Activated CD4-positive, CD25-positive, alpha-beta regulatory T cell treated with anti-CD3 and anti-CD28 coated beads, Interleukin-2, amount 50 U/mL, for 24 hours (primary cell): ENCODE measurements around the gene DNAAF5.

Source experiments
- ATAC-seq, 2 donors: fragments of 150-1000 bp; cut with Tn5 transposase; one replicate each; pipeline ENCODE4 v1.10.0; 2021; ENCODE audit warnings: mild to moderate bottlenecking in 1 of 2, moderate library complexity in 1 of 2

The DNAAF5 gene

DNA sequence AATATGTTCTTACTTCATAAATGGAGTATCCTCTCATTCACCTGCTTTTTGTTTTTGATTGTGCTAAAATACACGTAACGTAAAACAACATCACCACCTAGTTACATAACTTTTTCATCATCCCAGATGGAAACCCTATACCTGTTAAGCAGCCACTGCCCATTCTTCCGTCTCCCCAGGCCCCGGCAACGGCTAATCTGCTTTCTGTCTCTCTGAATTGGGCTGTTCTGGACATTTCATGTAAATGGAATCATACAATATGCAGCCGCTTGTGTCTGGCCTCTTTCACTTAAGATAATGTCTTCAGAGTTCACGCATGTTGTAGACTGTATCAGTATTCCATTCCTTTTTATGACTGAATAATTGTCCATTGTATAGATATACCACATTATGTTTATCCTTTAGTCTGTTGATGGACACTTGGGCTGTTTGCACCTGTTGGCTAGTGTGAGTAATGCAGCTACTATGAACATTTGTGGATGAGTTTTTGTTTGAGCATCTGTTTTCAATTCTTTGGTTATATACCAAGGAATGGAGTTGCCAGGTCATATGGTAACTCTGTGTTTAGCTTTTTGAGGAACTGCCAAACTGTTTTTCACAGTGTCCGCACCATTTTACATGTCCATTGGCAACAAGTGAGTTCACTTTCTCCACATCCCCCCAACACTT is 91.7 kb downstream of the DNAAF5 start:
- no peak for ATAC-seq

DNA sequence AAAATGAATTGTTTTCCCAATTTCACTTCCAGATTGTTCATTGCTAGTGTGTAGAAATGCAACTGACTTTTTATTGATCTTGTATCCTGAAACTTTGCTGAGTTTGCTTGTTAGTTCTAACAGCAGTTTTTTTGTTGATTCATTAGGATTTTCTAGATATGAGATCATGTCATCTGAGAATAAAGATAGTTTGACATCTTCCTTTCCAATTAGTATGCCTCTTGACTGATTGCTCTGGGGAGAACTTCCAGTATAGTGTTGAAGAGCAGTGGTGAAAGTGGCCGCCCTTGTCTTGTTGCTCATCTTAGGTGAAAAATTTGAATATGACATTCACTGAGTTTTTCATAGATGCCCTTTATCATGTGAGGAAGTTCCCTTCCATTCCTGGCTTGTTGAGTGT is 93.8 kb downstream of the DNAAF5 start:
- ATAC-seq, result no peak

DNA sequence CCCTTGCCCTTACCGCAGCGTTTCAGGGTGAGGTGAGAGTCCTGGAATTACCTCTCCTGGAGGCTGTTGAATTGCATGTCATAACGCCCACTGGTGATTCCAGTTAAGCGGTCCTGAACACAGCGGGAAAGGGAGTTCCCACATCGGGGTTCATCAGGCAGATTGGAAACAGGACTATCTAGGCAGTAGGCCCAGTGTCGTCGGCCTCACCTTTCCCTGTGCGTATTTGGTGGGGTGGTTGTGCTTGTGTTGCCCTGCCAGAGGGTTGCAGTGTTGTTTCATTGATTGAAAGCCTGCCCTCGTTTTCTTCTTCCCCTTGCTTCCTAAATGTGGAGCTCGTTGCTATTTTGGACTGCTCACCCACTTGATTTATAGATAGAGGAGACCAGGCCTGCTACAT is 95.2 kb downstream of the DNAAF5 start:
- no peak for ATAC-seq

DNA sequence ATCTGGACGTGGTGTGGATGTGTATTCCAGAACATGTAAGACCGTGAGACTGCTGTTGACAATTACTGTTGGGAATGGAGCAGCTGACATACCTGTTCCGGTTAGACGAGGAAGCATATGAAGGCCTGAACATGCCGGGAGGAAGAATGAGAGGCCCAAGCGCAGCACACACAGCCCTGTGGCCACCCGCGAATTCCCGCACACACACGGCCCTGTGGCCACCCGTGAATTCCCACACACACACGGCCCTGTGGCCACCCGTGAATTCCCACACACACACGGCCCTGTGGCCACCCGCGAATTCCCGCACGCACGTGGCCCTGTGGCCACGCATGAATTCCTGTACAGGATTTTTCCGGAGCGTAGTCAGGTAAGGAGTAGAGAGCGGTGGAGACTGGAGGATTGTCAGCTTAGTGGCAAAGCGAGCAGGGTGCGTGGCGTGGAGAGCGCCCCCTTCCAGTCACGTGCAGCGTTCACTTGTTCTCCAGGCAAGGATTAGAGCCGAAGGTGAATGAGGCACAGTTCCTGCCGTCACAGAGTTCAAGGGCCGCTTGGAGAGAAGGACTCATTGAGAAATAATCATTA is 96.3 kb downstream of the DNAAF5 start:
- ATAC-seq, result no peak

DNA sequence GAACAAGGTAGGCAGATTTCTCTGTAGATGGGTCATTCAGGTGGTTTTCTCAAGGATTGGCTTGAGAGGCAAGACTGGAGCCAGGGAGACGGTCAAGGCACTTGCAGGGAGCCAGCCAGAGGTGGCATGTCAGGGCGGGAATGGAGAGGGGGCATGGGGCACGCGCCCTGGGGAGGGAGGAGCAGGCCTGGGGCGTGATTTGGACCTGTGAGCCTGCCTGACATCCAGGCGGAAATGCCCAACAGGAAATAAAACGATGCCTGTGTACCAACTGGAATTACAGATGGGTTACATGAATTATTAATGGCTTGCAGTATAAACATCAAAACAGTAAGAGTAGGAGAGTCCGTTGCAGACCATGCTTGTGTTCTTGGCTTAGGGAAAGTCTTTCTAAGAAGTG is 97.2 kb downstream of the DNAAF5 start:
- no peak for ATAC-seq

DNA sequence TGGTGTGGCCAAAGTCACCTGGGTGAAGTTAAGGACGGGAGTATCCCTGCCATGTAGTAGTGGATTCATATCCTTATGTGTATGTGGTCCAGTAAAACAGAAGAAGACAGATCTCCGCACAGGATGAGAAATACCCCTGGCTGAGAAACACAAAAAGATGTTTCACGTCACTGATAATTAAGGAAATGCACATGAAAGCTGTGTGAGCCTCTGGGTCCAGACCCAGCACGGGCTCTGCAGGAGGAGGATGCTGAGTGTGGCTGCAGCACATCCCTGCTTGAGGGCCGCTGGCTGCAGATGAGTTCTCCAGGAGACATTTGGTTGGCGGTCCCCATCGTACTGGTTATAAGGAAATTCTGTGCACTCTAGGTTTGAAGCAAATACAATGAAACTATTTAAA is 97.6 kb downstream of the DNAAF5 start:
- no peak for ATAC-seq

DNA sequence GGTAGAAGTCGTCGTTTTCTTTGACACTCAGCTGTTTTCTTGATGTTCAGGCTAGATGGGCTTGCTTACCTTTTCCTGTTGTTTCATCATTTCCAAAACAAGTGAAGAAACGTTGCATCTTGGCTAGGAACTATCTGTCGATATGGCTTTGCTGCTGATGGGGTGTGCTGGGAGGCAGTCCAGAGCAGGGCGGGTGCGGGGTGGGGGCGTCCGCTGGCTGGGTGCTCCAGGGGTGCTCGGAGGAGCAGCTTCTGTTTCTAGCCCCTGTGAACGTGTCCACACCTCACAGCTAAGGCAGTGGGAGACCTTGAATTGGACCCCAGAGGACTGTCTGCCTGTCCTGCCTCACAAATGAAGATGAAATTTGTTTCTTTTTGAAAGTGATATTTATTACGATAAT is 98.2 kb downstream of the DNAAF5 start:
- no peak for ATAC-seq

DNA sequence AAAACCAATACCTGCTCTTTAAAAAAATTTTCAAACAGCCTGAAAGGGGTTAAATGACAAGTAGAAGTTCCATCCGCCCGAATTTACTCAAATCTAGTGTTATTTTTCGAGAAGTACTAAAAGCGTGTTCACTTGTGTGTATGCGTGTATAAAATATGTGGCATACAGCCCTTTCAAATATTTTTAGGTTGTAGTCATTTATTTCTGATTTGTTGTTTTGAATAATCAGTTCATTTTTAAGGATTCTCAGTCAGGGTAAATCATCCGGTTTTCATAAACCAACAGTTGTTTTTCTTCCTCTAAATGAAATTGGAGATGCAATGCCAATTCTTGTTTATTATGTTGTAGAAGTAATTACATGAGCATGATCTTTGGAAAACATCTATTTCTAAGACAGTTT is 98.9 kb downstream of the DNAAF5 start:
- no peak for ATAC-seq

DNA sequence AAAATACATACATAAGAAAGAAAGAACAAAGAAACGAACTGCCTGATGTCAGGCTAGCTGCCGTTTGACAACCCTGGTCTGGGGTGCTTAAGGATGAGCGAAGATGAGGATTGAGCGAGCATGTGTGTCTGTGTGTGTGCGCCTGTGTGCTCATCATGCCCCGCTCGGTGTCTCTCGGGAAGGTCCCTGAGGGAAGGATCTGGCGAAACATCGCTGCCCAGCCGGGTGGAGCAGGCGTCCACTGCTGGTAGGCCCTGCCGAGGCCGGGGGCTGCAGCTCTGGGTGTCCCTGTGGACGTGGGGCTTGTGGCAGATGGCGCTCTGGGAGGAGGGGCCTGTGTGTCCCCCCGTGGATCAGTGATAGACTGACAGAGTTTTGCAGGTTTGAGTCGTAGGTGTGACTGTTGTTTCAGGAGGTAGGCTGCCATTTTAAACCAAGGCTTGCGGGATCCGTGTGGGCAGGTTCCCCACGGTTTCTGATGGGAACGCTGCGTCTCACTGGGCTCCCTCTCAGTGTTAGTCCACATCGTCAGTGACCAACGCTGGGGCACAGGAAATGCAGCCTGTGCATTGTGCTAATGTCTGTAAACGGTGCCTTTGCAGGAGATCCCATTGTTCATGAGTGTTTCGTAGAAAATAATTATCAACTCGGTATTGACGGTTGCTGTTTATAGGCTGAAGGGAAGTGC is 99.9 kb downstream of the DNAAF5 start:
- ATAC-seq, result no peak

DNA sequence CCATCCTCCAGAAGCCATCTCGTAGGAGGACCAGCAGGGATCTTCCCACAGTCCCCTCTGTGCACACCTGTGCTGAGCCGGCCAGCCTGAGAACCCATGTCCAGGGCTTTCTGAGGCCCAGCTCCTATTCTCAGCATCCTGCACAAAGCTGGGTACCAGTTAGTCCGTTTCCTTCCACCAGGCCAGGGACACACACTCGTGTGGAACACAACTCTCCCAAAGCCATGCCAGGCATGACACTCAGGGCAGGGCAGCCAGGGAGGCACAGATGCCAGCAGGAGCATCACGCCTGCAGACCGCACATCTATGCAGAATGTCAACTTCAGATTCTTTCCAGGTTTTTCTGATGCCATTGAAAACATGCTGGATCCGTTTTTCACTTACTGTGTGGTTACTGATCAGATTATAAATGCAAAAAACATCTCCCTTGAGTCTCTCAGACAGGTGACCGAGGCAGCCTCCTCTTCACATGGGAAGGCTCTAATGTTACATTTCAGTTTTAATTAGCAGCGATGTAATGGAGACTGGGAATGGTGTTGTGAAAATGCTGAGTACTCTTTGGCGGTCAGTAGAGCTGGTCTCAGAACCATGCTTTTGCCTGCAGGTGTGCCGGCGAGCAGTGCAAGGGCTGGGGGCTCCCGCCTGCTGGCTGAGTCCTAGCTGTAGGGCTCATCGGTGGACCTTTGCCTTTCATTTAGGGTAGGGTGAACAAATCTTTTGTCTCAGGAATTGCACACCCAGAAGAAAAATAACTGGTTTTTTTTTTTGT is 102.5 kb downstream of the DNAAF5 start:
- no peak for ATAC-seq

DNA sequence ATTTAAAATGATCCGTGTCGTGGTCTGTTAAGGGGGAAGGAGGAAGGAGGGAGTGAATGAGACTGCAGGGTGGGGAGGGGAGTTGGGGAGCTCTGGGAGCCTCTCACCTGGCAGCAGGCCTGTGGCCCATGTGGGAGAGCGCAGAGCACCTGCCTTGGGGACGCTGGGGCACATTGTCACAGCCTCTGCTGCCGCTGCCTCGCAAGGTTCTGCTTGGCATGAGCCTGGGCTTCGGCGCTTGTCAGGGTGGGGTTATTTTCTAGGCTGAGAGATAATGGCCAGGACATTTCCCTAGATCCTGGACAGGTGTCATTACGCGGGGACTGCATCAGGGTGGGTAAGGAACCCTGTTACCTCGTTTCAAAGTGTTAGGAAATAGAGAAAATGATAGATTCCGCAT is 103.6 kb downstream of the DNAAF5 start:
- no peak for ATAC-seq

DNA sequence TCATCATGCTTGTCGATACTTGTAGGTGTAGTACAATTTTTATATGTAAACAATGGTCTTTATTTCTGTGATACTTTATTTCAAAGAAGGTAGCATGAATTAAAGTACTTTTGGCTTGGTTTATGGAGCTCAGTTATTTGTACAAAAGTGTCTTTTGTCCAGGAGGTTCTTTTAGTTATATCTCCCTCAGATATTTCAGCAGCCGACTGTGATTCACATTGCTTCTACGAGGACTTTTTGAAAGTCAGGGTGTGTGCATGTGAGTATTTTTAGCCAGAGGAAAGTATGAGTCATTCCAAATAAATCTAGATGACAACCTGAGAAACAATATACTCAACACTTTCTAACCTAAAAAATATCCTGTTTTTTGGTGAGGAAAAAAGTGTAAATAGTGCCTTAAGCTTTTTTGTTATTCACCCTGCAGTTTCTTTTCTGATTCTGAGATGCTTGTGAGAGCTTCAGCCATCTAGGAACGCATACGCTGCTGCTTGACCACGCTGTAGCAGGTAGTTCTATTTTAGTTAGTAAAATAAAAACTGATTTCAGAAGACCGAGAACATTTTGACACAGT is 105.2 kb downstream of the DNAAF5 start:
- peak; percentile 77 to 78 for ATAC-seq

DNA sequence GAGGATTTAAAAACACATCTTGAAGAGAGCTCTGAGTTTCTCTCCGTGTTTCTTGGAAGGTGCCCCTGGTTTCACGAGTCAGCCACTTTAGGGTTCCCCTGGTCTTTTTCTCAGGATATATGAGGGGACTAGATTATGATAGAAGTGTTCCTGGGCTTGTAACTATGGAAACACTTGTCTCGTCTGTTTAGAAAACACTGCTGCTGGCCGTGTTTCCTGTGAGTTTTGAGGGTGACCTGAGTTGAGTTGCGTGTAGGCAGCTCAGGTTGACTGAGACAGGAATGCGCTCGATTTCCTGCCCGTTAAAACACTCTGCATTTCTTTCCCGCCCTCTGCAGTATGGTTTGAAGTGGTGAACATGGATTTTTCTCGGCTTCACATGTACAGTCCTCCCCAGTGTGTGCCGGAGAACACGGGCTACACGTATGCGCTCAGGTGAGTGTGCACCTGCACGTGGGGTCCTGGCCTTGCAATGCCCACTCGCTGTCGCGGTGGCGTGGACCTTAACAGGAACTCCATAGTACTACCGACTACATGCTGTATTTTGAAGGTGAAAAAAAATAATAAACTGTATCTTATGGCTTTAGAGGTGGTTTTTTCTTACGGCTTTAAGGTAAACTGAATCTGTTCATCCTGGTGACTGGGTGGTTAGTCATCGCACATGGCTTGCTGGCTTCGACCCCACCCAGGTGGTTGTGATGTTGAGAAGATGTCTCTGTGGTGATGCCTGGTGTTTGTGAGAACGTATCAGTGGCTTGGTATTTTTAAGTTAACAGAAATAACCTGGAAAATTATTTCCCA is 105.9 kb downstream of the DNAAF5 start, which contains the start of gene SUN1:
SUN1 (plus strand) TSS at position 310 of the 801 bp plus-strand sequence; CDS start at position 359, 49 bp downstream.
- ATAC-seq, result peak; percentile 79 to 81

DNA sequence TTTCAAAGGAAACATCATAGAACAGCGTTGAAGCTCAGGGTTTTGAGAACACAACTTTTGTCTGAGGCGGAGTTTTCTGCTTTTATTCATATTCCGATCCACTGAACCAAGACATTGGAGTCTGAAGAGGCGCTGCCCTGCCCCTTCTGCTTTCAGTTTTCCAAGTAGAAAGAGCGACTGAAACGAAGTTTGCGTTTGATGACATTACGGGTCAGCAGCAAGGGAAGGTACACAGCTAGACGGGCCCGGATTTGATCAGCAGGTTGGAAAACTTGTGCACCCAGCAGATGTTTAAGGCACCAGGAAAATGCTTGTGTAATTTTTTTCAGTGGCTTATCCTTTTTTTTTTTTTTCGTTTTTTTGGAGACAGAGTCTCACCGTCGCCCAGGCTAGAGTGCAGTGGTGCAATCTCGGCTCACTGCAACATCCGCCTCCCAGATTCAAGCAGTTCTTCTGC is 106.5 kb downstream of the DNAAF5 start:
- ATAC-seq, result no peak

DNA sequence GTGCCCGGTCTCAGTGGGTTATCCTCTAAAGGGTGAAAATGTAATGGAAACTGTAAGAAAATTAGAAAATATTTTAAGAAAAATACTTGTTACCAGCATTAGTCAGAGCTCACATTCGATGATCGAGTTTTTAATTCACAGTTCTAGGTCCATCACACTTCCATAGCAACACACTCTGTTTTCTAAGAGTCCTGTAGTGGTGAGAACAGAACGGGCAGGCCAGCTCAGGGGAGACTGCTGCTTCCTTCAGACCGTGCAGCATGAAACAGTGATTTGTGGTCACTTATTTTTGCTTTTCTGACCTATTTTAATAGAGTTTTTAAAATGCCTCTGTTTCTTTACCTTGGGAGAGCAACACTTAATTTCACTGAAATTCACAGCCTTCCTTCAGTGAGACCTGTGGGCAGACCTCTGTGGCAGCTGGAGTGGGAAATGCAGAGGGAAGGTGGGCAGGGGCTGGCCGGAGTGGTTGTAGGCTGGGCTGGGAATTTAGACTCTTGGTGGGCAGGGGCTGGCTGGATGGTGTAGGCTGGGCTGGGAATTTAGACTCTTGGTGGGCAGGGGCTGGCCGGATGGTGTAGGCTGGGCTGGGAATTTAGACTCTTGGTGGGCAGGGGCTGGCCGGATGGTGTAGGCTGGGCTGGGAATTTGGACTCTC is 107.2 kb downstream of the DNAAF5 start:
- ATAC-seq, result no peak

DNA sequence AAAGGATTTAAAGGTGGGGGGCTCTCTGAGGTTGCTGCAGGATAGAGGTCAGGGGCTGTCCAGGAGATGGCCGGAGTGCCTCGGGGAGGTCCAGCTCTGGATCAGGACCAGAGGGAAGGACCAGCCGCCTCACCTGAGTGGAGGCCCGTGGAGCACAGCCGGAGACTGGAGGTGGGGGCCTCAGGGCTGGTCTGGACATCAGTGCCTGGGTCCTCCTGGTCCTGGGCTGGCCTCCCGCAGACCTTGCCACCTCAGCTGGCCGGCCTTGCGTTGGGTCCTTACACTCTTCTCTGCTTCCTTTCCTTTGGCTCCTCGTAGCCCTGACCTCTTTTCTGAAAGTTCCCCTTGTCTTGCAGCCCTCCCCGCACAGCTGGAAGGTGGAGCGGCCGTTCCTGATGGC is 107.8 kb downstream of the DNAAF5 start:
- ATAC-seq, result no peak

DNA sequence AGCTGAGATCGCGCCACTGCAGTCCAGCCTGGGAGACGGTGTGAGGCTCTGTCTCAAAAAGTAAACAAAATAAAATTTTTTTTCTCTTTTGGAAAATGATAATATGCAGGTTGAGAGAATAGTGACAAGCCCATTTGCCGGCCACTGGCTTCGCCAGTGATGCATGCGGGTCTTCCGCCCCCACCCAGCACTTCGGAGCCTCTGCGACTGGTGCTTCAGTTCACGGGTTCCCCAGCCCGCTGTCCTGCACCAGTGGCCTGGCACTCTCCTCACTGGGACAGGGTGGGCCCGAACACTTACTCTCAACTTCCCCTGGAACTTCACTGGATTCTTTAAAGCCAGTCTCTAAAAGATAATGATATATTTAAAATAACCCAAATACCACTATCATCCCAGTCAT is 108.5 kb downstream of the DNAAF5 start:
- no peak for ATAC-seq

DNA sequence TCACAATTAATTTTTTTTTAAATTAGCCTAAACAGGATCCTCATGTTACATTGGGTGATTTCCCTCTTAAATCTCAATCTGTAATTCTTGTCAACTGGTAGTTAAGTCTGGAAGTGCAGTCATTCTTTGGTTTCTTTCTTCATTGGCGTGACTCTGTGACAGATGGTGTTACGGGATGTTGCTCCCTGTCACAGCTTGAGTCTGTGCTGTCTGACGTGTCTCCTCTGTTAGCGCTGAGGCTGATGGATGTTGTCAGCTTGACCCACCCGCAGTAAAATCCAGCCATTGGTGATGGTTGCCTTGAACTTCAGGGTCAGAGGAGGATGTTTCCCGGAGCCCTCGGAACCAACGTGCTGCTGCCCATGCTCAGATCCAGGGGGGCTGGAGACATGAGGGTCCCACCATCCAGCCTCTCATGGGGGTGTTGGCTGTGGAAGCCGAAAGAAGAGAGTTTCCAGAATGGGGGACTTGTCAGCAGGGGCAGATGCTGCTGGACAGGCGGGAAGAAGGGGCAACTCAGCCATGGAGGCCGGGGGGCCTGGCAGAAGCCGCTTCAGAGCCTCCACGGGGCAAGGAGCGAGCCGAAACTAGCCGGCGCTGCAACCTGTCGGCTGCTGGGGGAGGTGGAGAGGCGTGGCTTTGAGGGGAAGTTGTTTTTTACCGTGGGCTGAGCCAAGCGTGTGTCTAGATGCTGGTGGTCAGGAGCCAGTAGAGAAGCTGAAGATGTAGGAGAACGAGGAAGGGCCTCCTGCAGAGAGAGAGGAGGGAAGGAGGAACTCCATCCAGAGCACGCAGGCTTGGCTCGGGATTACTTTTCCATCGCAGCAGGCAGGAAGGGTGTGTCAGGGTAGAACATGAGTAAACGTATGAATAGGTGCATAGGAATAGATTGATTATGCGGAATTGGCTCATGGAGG is 109.2 kb downstream of the DNAAF5 start:
- ATAC-seq, result no peak
